Body of pancreas (tissue), 4 donors: ENCODE measurements around the gene FXYD2. TPM values are rescaled to one million over a fixed set of nuclear protein-coding genes. Genes with fewer than 3 reads are reported as not detected.

Source experiments
- ATAC-seq: fragments of 150-250 bp; one replicate; pipeline ENCODE4 v1.9.1; 2016
- DNase-seq, 4 donors: peaks; one replicate each; pipeline ENCODE4 v3.0.0-alpha.2; 2019
- H3K27ac ChIP-seq, 4 donors: fragments of 200-600 bp; sonication (generic); 1 replicate in 3 of 4; 2 replicates in 1 of 4; pipeline versions ENCODE4 v1.5.1 to v1.6.1; 2016 to 2019; ENCODE audit warnings: mild to moderate bottlenecking in 1 of 4, mixed read lengths in 1 of 4, moderate library complexity in 1 of 4
- H3K27me3 ChIP-seq, 2 donors: fragments of 200-600 bp; sonication (generic); one replicate each; pipeline ENCODE4 v1.6.0; 2016; ENCODE audit warnings: mild to moderate bottlenecking in 1 of 2
- H3K36me3 ChIP-seq, 2 donors: fragments of 200-600 bp; sonication (generic); replicated peaks in 1 of 2; 2 replicates each; pipeline ENCODE4 v1.5.1; 2016; ENCODE audit warnings: low read depth in 2 of 2; ENCODE audit not compliant: insufficient read depth in 1 of 2
- H3K4me1 ChIP-seq: fragments of 200-600 bp; sonication (generic); one replicate; pipeline ENCODE4 v1.6.0; 2016
- H3K4me3 ChIP-seq, 2 donors: fragments of 200-600 bp; sonication (generic); 1 replicate in 1 of 2; 2 replicates in 1 of 2; pipeline ENCODE4 v1.5.1; 2016 to 2019
- H3K9me3 ChIP-seq, 3 donors: fragments of 200-600 bp; sonication (generic); 1 replicate in 2 of 3; 2 replicates in 1 of 3; pipeline ENCODE4 v1.5.1; 2016
- POLR2A ChIP-seq, 3 donors: fragments of 450-650 bp; IDR thresholded peaks; one replicate each; pipeline ENCODE4 v1.6.1; 2016; ENCODE audit warnings: antibody characterized with exemption in 3 of 3, mild to moderate bottlenecking in 2 of 3
- WGBS, 2 donors: methylation state at CpG; one replicate each; pipeline ENCODE4 v1.1.5; 2017; 5-methylcytosine and 5-hydroxymethylcytosine counted together
- intact Hi-C: fragments of 100-400 bp; cut with DNase I; formaldehyde crosslinking; loops from one replicate; pipeline ENCODE4 v1.15.1; 2023
- total RNA-seq, 2 donors: library from RNA; depleted of rRNA; stranded (reverse); fragments of >200 nt; gene quantifications; one replicate each; pipeline ENCODE4 v1.1.0, GENCODE V29; 2016
- TF ChIP-seq, protein P1 (sequence below), 7 experiments: fragments of 450-650 bp in 4 of 7; fragments of 200-600 bp in 3 of 7; sonication (generic) in 3 of 7; IDR thresholded peaks; one replicate each; pipeline ENCODE4 v1.5.1; 2016 to 2019; ENCODE audit warnings: antibody characterized with exemption in 7 of 7

FXYD2 gene
- total RNA-seq, 2 donors from 2014 or later, result 290 to 396 TPM

DNA sequence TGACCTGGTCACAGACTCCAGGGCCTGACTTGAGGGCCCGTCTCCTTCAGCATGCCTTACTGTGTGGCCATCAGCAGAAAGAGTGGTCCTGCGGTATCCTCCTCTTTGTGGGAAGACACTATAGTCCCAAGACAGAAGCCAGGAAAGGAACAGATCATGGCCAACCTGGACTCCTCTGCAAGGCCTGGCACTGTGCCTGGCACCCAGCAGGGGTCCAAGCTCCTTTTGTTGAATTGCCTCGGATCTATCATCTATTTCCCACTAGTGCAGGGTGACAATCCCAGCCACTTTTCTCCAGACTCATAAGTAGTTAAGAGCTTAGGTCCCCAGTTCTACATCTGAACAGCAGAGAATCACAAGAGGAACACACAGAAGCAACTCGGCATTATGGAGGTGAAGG lies 54.5 kb downstream of the FXYD2 start:
- no peaks in the 10 kb centered on the region for H3K36me3 ChIP-seq
- no peaks in the 10 kb centered on the region for H3K4me1 ChIP-seq
- H3K9me3 ChIP-seq, result no peaks in the 10 kb centered on the region
- H3K4me3 ChIP-seq, result no peak overlapping the region
- no peak for ATAC-seq
- no peaks in the 10 kb centered on the region for H3K27me3 ChIP-seq
- no peak for TF ChIP-seq POLR2A (IDR thresholded peaks at IDR 0.05)
- TF ChIP-seq, protein P1, sequence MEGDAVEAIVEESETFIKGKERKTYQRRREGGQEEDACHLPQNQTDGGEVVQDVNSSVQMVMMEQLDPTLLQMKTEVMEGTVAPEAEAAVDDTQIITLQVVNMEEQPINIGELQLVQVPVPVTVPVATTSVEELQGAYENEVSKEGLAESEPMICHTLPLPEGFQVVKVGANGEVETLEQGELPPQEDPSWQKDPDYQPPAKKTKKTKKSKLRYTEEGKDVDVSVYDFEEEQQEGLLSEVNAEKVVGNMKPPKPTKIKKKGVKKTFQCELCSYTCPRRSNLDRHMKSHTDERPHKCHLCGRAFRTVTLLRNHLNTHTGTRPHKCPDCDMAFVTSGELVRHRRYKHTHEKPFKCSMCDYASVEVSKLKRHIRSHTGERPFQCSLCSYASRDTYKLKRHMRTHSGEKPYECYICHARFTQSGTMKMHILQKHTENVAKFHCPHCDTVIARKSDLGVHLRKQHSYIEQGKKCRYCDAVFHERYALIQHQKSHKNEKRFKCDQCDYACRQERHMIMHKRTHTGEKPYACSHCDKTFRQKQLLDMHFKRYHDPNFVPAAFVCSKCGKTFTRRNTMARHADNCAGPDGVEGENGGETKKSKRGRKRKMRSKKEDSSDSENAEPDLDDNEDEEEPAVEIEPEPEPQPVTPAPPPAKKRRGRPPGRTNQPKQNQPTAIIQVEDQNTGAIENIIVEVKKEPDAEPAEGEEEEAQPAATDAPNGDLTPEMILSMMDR (IDR thresholded peaks at IDR 0.05), result no peak
- 75 to 82% methylated on average over 4 of the region's 4 CpGs for WGBS, 2 donors
- H3K27ac ChIP-seq, result no peak overlapping the region
- no peak for DNase-seq
- intact Hi-C loops, result no loop called here

Other genes with a start within 250 kb of the FXYD2 start
- 1 to 10 TPM in 1 of 2 donors, under 1 TPM in 1; 0.33 to 1.6 TPM for gene DSCAML1, start 27.5 kb downstream of the FXYD2 start, total RNA-seq
- 10 to 100 TPM; 16.8 to 23.9 TPM for gene FXYD6, start 51.9 kb upstream of the FXYD2 start, total RNA-seq
- 1 to 10 TPM; 1.6 to 4.9 TPM for gene TMPRSS13, start 104.7 kb upstream of the FXYD2 start, total RNA-seq
- 10 to 100 TPM in 1 of 2 donors, 1 to 10 TPM in 1; 7.3 to 10.2 TPM for gene IL10RA, start 161.7 kb upstream of the FXYD2 start, total RNA-seq